HG03571 (cell line): ENCODE results near the gene ARPP21.

ENCODE experiments used
- ATAC-seq: cut with Tn5 transposase; IDR thresholded peaks from one replicate; pipeline ENCODE4 v1.9.1; 2021; ENCODE audit not compliant: unreplicated experiment

The ARPP21 gene

GRCh38 chr3:35641331-35641730 is 2.0 kb downstream of the ARPP21 start:
- ATAC-seq, result no peak

GRCh38 chr3:35641920-35642527 is 2.7 kb downstream of the ARPP21 start:
- ATAC-seq, result no peak

DNA sequence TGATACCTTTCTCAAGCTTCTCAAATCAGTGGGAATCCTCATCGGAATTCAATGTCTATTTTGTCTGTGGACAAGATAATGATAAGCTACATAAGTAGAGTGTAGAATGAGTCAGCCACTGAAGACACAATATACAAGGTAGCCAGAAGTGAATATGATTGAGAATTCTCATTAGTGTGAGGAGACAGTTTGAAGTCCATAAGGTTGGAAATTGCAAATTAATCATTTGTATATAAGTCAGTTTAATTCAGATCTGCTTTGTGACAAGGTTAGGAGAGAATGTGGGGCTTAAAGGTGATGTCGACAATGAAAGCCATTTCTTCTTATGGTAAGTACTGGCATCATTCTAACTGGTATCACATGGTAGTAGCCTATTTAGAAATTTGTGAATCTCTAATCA is 4.2 kb downstream of the ARPP21 start:
- no peak for ATAC-seq

- ATAC-seq, result no peak
Measured at GRCh38 chr3:35644451-35644850, 5.1 kb downstream of the ARPP21 start.

- ATAC-seq, result no peak
Measured at GRCh38 chr3:35645189-35645588, 5.9 kb downstream of the ARPP21 start.

DNA sequence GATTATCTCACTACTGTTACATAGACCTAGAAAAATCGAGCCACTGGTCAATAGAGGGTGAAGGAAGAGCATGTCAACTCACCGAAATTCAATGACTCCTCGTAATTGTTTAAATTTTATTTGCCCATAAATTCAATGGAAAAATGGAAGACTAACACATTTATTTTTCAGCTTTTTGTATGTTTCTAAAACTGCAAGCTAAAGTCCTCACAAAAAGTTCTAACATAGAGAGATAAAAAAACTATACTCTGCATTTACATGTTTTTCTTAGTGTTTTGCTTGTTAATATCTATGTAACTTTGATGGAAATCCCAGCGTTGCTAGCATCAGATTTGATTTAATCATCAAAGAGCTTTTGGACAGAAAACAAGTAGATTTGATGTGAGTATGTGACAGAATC is 6.8 kb downstream of the ARPP21 start:
- ATAC-seq, result no peak

DNA sequence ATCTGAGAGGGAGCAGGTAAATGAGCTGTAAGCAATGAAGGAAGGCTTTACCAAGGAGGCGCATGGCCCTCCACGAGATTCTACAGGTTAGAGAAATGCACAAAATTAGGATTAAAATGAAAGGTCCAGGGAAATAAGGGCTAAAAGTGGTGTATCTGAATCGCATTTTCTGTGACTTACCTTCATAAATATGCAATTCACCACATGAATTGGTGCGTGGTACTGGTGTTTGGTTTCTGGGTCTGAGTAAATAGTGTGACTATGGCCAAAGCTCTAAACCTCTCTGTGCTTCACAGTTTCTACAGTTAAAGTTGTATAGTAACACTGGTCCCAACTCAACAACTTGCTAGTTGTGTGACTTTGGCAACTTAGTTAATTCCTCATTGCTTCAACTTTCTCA is 8.1 kb downstream of the ARPP21 start:
- ATAC-seq, result no peak

DNA sequence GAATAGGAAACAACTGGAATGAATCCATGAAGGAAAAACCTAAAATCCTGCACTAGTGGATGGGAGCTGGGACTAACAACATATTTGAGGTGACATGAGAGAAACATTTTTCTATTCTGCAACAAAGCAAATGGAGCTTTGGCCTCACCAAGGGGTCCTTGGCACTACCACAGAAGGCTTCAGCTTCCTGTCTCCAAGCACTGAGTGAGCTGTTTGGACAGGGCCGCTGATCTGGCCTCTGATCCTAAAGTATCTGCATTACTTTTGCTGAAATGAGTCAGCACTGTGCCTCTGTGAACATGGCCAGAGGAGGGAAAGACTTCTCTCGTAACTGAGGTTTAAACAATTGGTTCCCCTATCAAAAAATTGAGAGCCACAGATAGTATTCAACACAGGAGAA is 9.0 kb downstream of the ARPP21 start:
- no peak for ATAC-seq

DNA sequence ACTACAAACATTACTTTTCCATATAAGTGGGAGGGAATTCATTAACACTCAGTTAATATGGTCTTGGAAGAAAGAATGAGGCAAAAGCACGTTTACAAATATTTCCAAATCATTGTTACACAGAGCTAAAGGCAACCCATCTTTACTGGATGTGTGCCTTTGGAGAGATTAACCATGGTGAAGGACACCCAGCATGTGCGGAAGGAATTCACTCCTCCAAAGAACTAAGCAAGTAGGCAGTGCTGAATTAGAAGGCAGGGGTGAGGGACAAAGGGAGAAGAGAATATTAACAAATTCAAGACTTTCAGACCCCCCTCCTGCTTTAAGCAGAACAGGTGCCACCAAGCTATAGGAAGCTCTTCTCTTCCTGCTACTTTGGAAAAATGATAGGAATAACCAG is 10.1 kb downstream of the ARPP21 start:
- no peak for ATAC-seq

- no peak for ATAC-seq
Measured at GRCh38 chr3:35651426-35651825, 12.1 kb downstream of the ARPP21 start.

- no peak for ATAC-seq
Measured at GRCh38 chr3:35651851-35652250, 12.5 kb downstream of the ARPP21 start.

DNA sequence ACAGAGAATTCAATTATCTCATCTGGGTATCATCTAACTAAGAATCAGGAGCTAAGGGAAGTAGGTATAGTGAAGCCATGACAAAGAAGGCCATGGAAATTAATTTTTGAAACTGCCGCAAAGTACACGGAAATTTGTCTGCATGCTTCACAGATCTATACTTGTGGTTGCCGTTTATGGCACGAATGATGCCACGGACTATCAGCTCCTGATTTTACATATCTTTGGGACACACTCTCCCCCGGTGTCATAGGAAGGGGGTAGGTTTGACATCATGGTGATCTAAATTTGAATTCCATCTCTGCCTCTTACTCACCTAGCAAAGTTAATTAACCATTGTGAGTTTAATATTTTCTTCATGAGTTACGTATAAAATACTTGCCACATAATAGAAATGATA is 14.0 kb downstream of the ARPP21 start:
- ATAC-seq, result no peak

GRCh38 chr3:35654476-35654875 is 15.2 kb downstream of the ARPP21 start:
- no peak for ATAC-seq

- ATAC-seq, result no peak
Measured at GRCh38 chr3:35658686-35659085, 19.4 kb downstream of the ARPP21 start.

DNA sequence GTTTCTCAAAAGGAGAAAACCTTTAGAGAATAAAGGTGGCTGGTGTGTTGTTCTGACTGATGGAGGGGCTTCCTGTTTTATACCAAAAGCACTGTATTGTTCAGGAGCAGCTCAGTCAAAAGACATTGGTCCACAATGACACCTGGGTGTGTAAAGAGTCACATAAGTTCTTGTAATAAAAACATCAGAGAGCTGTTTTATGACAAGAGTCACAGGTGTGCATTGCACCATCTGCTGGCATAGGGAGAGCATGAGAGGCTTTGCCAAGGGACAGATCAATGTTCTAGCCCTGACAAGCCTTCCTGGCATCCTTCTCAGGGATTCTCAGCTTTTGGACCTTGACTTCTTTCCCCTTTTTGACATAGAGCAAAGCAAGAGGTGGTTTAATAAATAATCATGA is 20.4 kb downstream of the ARPP21 start:
- ATAC-seq, result no peak

- ATAC-seq, result no peak
Measured at GRCh38 chr3:35663471-35663870, 24.1 kb downstream of the ARPP21 start.

- ATAC-seq, result no peak
Measured at GRCh38 chr3:35664460-35664919, 25.2 kb downstream of the ARPP21 start.

- ATAC-seq, result no peak
Measured at GRCh38 chr3:35665390-35666055, 26.2 kb downstream of the ARPP21 start.

DNA sequence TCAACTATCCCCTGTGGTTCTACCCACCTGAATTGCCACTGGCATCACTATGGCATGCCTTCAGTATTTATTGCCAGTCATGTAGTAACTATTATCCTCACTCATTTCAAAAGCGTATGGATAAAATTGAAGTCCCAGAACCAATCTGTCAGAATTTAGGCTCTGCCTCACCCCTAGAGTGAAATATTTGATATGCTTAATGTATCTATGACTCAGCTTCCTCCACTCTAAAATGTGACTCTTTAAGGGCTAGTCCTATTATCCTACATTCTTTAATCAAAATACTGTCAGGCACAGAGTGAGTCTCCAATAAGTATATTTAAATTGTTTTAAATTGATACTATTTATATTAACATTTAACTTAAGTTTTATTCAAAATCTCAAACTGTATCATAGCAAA is 27.6 kb downstream of the ARPP21 start:
- ATAC-seq, result no peak

GRCh38 chr3:35670408-35670965 is 31.2 kb downstream of the ARPP21 start:
- ATAC-seq, result no peak

GRCh38 chr3:35671483-35671882 is 32.2 kb downstream of the ARPP21 start:
- ATAC-seq, result no peak

GRCh38 chr3:35673017-35673416 is 33.7 kb downstream of the ARPP21 start:
- no peak for ATAC-seq
